Right renal cortex interstitium (tissue), 3 donors: Measurements from ENCODE around the gene SRMS. TPM values are rescaled to one million over a fixed set of nuclear protein-coding genes. Genes with fewer than 3 reads are reported as not detected.

Experiments
- DNase-seq, 3 donors: peaks; one replicate each; pipeline ENCODE4 v3.0.0-alpha.2; 2013; ENCODE audit warnings: low read depth in 3 of 3, low spot score in 2 of 3
- polyA plus RNA-seq, 3 donors: library from polyadenylated mRNA; unstranded; fragments of 120-200 nt; gene quantifications; one replicate each; pipeline ENCODE4 v1.2.1, GENCODE V29; 2013; ENCODE audit not compliant: insufficient read length in 3 of 3

SRMS gene
- polyA plus RNA-seq, 3 donors = 0.08 to 0.21 (median 0.08) TPM

DNA sequence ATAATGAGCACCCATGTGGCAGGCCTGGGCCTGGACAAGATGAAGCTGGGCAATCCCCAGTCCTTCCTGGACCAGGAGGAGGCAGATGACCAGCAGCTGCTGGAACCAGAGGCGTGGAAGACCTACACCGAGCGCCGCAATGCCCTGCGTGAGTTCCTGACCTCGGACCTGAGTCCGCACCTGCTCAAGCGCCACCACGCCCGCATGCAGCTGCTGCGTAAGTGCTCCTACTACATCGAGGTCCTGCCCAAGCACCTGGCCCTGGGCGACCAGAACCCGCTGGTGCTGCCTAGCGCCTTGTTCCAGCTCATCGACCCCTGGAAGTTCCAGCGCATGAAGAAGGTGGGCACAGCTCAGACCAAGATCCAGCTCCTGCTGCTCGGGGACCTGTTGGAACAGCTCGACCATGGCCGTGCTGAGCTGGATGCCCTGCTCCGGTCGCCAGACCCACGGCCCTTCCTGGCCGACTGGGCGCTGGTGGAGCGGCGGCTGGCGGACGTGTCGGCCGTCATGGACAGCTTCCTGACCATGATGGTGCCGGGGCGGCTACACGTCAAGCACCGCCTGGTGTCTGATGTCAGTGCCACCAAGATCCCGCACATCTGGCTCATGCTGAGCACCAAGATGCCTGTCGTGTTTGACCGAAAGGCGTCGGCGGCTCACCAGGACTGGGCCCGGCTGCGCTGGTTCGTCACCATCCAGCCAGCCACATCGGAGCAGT lies 8.3 kb upstream of the SRMS start:
- DNase-seq = no peak

DNA sequence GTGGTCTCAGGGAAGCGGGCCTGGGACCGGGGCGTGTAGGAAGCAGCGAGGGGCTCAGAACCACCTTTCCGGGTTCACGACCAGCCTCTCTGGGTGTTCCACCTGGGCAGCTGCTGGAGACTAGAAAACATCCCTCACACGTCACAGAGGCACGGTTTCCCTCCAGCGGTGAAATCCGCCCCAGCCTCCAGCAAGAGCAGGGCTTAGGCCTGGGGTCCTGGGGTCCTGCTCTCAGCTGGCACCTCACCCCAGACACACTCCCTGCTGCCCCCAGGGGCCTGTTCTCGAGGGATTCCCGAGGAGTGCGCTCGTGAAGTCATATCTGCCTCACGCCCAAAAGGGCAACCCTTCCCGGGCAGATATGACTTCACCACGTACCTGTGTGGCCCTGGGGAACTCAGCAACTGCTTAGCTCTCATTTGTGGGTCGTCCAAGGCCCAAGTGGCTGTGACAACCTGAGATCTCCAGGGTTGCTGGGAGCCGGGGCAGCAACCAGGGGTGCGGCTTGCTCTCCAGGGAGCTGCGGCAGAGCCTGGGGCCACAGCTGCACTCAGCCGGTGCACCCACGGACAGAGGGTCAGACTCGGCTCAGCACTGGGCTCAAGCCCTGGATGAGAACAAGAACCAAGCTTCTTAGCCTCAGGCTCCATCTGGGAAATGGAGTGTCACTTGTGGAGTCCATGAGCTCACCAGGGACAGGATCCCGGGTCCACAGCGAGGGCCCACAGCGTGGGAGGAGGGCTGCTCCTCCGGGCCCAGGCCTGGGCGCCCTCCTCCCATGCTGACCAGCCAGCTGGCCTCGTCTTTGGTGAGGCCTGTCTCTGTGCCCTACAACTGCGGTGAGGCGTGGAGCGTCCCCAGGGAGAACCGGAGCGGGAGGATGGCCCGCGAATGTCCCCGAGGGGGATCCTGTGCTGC lies 7.1 kb upstream of the SRMS start:
- no peak for DNase-seq

- no peak for DNase-seq
These were observed 6.4 kb upstream of the SRMS start, which contains the start of gene FNDC11 for GRCh38 chr20:63553933-63554290. Gene FNDC11 (plus strand): TSS chr20:63554159. CDS start chr20:63555664, 1,505 bp downstream.

DNA sequence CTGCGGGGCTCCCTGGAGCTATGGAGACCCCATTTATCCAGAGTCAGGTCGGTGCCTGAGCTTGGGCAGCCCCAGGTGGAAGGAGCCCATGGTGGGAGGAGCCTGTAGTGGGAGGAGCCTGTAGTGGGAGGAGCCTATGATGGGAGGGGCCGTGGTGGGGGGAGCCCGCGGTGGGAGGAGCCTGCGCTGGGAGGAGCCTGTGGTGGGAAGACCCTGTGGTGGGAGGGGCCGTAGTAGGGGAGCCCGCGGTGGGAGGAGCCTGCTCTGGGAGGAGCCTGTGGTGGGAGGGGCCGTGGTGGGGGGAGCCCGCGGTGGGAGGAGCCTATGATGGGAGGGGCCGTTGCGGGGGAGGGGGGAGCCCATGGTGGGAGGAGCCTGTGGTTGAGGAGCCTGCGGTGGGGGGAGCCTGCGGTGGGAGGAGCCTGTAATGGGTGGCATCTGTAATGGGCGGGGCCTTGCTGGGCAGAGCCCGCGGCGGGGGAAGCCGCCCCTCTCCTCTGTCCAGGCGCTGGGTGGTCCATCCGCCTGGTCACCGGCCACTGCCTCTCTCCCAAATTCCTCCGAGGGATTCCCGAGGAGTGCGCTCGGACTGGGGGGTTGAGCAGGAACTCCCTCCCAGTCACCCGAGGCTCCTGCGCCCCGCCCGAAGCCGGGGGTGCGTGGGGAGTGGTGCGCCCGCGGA lies 5.8 kb upstream of the SRMS start:
- DNase-seq = no peak

DNA sequence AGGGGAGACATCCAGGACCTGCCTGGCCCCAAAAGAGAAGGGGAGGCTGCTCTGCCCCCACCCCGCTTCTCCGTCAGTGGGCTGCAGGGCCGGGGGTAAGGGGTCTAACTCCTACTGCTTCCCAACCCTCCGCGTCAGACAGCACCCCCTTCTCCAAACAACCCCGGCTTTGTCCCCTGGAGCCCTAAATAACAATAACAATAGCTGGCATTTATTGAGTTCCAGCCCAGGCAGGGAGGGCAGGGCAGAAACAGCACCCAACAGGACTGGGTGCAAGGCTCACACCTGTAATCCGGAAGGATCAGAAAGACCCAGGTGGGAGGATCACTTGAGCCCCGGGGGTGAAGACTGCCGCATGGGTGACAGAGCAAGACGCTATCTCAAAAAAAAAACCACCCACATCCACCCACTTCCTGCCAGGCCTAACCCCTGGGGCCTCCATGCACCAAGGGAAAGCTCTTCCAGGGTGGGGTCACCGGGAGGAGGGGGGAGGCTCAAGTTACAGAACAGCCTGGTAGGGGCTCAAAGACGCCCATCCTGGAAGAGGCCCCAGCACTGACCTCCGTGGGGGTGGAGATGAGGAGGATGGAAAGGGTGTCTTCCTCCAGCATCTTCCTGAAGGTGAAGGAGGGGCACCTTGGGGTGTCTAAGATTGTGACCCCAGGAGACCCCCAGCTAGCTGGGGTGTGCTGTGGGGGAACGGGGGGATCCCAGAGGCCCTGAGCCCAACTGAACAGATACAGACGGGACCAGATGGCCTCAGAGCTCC lies 5.1 kb upstream of the SRMS start:
- no peak for DNase-seq

- DNase-seq = no peak
These were observed 3.5 kb upstream of the SRMS start for GRCh38 chr20:63551068-63551467.

DNA sequence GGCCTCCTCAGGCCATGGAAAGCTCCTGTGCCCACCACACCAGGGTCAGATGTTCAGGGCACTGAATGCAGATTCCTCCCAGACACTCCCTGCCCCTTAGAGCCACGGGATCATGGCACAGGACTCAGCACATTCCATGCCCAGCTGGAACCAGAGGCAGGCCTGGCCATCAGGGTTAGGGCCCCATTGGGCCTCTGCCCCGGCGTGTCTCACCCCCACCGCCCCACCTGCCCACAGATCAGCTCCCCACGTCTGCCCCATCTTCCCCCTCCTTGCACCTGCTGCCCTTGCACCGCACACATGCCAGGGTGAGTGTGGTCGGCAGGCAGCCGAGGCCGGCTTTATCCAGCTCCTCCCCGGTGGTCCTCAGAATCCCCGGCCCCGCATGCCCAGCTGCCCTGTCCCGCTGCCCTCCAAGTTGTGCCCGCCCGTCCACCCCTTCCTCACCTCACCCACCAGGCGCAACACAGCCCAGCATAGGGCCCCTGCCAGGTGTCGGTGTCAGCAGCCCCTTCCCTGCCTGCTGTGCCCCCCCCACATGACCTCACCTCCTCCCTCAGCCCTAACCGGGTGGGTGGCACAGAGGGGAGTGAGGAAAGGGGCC lies 2.2 kb upstream of the SRMS start:
- no peak for DNase-seq

DNA sequence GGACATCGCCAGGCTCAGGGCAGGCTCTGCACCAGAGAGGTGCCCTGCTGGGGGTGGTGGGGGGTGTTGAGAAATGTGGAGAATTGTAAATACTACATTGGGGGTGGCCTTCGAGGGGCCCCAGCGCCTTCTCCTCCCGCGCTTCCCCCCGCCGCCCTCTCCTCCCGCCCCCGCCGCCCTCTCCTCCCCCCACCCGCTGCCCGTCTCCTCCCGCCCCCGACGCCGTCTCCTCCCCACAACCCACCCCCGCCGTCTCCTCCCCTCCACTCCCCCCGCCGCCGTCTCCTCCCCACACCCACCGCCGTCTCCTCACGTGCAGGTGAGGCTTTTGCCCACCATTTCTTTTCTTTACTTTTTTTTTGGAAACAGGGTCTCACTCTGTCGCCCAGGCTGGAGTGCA lies 1.5 kb upstream of the SRMS start:
- DNase-seq = no peak

DNA sequence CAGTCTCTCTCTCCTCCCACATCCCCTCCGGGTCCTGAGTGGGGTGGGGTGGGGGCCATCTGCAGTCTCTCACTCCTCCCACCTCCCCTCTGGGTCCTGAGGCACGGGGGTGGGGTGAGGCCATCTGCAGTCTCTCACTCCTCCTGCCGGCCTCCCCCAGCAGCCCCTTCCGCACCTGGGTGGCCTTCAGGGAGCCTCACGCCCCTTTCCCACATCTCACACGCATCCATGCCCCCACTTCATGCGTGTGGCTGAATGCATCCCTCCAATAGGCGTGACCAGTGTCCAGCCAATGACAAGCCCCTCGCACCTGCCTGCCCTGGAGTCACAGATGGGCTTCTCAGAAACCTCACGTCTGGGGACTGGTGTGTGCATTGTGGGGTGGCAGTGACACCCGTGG lies 993 bp upstream of the SRMS start:
- DNase-seq = no peak

DNA sequence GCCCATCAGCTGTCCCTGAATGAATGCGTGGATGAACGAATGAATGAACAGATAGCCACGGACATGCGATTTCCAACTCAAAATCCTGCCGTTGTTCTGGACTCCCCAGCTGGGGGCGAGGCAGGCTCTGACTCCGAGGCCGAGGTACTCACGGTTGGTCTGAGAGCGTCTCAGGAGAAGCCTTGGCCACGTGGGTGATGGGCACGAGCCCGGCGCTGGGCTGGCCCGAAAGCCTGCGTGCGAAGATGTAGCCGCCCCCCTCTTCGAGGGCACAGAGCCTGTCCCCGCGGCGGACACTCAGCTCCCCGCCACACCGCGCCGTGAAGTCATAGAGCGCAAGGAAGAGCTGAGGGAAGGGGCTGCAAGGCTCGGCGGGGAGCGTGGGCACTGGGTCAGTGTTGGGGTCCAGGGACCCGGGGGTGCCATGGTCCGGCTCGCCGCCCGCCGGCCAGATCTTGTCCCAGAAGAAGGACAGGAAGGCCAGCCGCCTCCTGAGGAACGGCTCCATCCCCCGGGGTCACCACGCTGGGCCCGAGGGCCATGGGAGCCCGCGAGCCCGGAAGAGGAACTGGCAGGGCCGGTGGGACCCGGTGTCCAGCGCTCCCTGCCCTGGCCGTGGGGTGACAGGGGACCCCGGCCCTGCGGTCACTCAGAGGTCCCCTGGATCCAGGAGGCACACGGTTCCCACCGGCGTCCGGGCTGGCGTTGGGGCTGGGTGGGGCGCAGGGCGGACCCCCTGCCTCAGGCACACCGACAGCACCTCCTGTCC lies 409 bp downstream of the SRMS start:
- DNase-seq = no peak

DNA sequence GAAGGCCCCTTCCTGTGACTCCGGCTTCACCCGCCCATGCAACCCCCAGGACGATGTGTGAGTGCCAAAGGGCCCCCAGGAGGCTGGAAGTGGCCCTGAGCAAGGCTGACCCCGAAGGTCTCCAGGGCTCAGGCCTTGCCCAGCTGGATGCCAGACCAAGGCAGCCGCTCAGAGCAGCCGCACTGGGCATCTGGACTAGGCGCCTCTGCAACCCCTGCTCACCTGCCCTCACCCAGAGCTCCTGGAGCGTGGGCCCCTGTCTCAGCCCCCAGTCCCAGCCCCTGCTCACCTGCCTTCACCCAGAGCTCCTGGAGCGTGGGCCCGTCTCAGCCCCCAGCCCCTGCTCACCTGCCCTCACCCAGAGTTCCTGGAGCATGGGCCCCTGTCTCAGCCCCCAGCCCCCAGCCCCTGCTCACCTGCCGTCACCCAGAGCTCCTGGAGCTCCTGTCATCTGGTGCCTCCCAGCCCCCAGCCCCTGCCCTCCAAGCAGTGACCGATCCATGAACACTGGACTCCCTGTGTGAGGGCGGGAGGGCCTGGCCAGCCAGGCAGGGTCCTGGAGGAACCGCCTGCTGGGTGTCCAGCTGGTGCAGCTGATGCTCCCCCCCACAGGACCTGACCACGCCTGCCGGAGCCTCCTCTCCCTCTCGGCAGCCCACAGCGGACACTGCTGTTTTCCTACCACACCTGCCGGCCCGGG lies 1.1 kb downstream of the SRMS start:
- no peak for DNase-seq

- DNase-seq = no peak
These were observed 1.7 kb downstream of the SRMS start for GRCh38 chr20:63545814-63546213.

DNA sequence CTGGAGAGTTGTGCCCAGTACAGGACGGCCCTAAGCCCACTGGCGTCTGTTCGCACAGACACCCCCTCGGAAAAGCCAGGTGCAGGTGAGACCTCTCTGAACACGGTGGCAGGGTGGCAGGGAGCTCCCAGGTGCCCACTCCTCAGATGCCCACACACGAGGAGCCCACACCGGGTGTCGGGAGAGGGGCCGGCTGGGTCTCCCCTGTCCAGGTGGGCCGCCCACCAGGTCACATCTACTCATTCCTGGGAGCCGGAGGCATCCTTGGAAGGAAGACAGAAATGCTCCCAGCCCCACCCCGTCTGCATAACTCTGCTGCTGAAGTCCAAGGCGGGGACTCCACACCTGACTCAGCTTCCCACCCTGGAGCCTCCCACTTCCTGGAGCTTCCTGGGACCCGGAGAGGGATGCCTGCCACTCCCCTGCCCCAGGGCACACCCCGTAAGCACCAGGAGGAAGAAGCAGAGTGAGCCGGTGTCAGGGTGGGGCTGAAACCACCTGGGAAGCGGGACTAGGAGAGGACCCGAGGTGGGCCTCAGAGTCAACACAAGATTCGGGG lies 2.5 kb downstream of the SRMS start:
- no peak for DNase-seq

DNA sequence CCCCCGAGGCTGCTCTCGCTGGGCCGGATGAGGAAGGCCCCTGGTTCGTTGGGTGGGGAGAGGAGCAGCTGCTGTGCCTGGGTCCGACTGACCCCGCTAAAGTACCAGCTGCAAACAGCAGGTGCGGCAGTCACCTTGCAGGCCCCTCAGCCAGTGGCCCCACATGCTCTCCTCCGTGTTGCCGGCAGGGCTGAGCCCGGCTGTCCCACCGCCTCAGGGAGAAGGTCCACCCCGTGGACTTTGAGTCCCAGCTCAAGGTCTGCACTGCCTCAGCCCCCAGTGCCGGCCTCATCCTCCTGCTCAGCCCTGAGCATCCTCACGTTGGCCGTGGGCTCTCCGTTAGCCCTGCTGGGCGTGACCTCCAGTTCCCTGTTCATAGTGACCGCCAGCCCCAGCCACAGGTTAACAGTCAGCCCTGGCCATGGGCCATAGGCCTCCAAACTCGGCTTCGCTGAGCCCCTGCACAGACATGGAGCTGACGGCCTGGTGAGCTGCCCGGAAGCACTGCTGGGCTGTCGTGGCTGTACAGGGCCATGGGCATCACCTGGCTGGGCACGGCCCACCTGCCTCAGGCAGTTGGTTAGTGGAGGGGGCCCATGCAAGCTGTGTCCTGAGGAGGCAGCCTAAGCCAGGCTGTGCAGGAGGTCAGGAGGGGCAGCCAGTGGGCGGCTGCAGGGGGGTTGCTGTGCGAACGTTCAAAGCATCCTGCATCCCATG lies 3.1 kb downstream of the SRMS start:
- no peak for DNase-seq

DNA sequence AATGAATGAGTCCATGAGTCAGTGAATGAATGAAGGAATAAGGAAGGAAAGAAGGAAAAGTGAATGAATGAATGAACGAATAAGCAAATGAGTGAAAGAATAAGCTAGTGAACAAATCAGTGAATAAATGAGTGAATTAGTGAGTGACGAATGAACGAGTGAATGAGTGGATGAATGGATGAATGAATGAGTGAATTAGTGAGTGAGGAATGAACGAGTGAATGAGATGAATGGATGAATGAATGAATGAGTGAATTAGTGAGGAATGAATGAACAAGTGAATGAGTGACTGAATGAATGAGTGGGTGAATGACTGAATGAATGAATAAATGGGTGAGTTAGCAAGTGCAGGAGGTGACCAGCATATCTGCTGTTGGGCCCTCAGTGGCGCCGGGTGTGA lies 3.8 kb downstream of the SRMS start:
- DNase-seq = no peak

GRCh38 chr20:63543131-63543530 lies 4.4 kb downstream of the SRMS start:
- DNase-seq = no peak

DNA sequence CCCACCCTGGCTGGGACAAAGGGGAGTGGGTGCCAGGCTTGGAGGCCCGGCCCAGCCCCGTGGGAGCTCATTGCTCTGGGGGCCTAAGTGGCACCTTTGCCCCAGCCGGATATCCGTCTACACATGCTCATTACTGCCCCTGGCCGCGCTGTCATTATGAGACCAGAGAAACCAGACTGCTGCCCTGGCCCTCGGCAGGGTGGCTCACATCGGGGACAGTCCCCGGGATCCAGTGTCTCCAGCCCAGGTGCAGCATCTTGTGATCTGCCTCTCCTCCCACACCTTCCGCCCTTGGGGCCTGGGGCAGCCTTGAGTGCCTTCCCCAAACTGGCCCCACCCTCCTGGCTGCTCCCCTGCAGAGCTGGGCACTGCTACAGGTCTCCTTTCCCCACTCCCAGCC lies 4.9 kb downstream of the SRMS start:
- no peak for DNase-seq

DNA sequence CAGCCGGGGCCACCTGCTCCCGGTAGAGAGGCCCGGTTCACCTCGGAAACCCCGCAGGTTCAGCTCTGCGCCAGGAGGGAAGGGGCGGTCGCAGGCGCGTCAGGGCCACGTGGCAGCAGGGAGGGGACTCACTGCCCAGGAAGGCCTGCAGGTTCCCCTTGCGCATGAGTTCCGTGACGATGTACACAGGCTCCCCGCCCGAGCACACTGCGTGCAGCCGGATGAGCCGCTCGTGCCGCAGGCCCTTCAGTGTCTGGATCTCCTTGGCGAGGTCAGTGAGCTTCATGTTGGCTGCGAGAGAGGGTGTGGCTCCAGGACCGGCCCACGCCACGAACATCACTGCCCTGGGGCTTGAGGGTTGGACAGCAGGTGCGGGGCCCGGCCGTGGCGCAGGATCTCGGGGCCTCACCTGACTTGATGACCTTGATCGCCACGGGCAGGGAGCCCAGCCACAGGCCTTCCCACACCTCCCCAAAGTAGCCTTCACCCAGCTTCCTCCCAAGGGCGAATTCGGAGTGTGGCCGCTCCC lies 5.5 kb downstream of the SRMS start:
- no peak for DNase-seq
